Chondrocyte (in vitro differentiated cells): ENCODE measurements around the gene SLC25A13. TPM values are rescaled to one million over a fixed set of nuclear protein-coding genes. Genes with fewer than 3 reads are reported as not detected.

Experiments
- DNase-seq: peaks from one replicate; pipeline ENCODE4 v3.0.0; 2021; ENCODE audit warnings: mixed read lengths, low spot score
- H3K27ac Mint-ChIP-seq: one replicate; pipeline ENCODE4 v1.8.0; 2021; ENCODE audit warnings: mild to moderate bottlenecking, moderate library complexity, mixed read lengths; ENCODE audit not compliant: unreplicated experiment
- H3K27me3 Mint-ChIP-seq: 2 replicates; pipeline ENCODE4 v1.8.0; 2021; ENCODE audit warnings: low read depth, mixed read lengths
- H3K36me3 Mint-ChIP-seq: 2 replicates; pipeline ENCODE4 v1.8.0; 2021; ENCODE audit warnings: low read depth, mixed read lengths
- H3K4me1 Mint-ChIP-seq: 2 replicates; pipeline ENCODE4 v1.8.0; 2021; ENCODE audit warnings: low read depth, mild to moderate bottlenecking, mixed read lengths
- H3K4me3 Mint-ChIP-seq: one replicate; pipeline ENCODE4 v1.8.0; 2021; ENCODE audit warnings: mild to moderate bottlenecking, moderate library complexity, mixed read lengths; ENCODE audit not compliant: unreplicated experiment
- H3K9me3 Mint-ChIP-seq: 2 replicates; pipeline ENCODE4 v1.8.0; 2021; ENCODE audit warnings: low read depth, mixed read lengths
- CTCF ChIP-seq: fragments of 200-600 bp; sonication (generic); IDR thresholded peaks from 2 replicates; pipeline ENCODE4 v1.5.0; 2021; ENCODE audit warnings: antibody characterized with exemption, mild to moderate bottlenecking, moderate library complexity
- total RNA-seq: library from RNA; stranded (reverse); gene quantifications from 3 replicates; pipeline ENCODE4 v1.2.1, GENCODE V29; 2021

The SLC25A13 gene
- total RNA-seq, 1 donor from 2014 or later, result 26.6 TPM

- H3K27ac Mint-ChIP-seq, result no peak overlapping the region
- DNase-seq, result no peak
- TF ChIP-seq CTCF, result no peak
- H3K9me3 Mint-ChIP-seq, result peaks cover 5% of the 10 kb centered on the region
- peaks cover 1% of the 10 kb centered on the region for H3K36me3 Mint-ChIP-seq
- H3K4me1 Mint-ChIP-seq, result peaks cover 31% of the 10 kb centered on the region
- no peaks in the 10 kb centered on the region for H3K27me3 Mint-ChIP-seq
- no peak overlapping the region for H3K4me3 Mint-ChIP-seq
These were observed 105.5 kb downstream of the SLC25A13 start for GRCh38 chr7:96216373-96216772.

- no peaks in the 10 kb centered on the region for H3K27me3 Mint-ChIP-seq
- H3K27ac Mint-ChIP-seq, result no peak overlapping the region
- H3K4me1 Mint-ChIP-seq, result peaks cover 27% of the 10 kb centered on the region
- H3K9me3 Mint-ChIP-seq, result peaks cover 5% of the 10 kb centered on the region
- no peak for DNase-seq
- H3K4me3 Mint-ChIP-seq, result no peak overlapping the region
- TF ChIP-seq CTCF, result no peak
- H3K36me3 Mint-ChIP-seq, result peaks cover 1% of the 10 kb centered on the region
These were observed 109.4 kb downstream of the SLC25A13 start for GRCh38 chr7:96212474-96212873.

- no peak for TF ChIP-seq CTCF
- Mint-ChIP-seq H3K27ac (no peak overlapping the region), H3K27me3 (no peaks in the 10 kb centered on the region), H3K4me1 (peaks cover 24% of the 10 kb centered on the region), H3K9me3 (peaks cover 5% of the 10 kb centered on the region), H3K36me3 (peaks cover 3% of the 10 kb centered on the region), H3K4me3 (no peak overlapping the region)
- no peak for DNase-seq
These were observed 109.9 kb downstream of the SLC25A13 start for GRCh38 chr7:96211954-96212353.

GRCh38 chr7:96205665-96206064, 116.2 kb downstream of the SLC25A13 start:
- no peak for DNase-seq
- Mint-ChIP-seq H3K9me3 (no peaks in the 10 kb centered on the region), H3K36me3 (peaks cover 5% of the 10 kb centered on the region), H3K27me3 (no peaks in the 10 kb centered on the region), H3K4me3 (no peak overlapping the region), H3K4me1 (peaks cover 6% of the 10 kb centered on the region), H3K27ac (no peak overlapping the region)
- TF ChIP-seq CTCF, result no peak

- peaks cover 5% of the 10 kb centered on the region for H3K36me3 Mint-ChIP-seq
- no peak overlapping the region for H3K27ac Mint-ChIP-seq
- H3K4me1 Mint-ChIP-seq, result peaks cover 8% of the 10 kb centered on the region
- H3K9me3 Mint-ChIP-seq, result no peaks in the 10 kb centered on the region
- DNase-seq, result no peak
- H3K4me3 Mint-ChIP-seq, result no peak overlapping the region
- no peak for TF ChIP-seq CTCF
- H3K27me3 Mint-ChIP-seq, result no peaks in the 10 kb centered on the region
These were observed 117.3 kb downstream of the SLC25A13 start for GRCh38 chr7:96204601-96205000.
